Duodenal mucosa (tissue), 2 donors: ENCODE measurements around the gene LRPAP1.
"Not testable (repeated sequence)": the region's sequence is repeated elsewhere in the genome, so short reads cannot be mapped to it uniquely, and the experiment has no call there.

Source experiments
- H3K27ac ChIP-seq: one replicate; pipeline ENCODE4 v1.7.0; 2013; ENCODE audit warnings: low read depth, low read length
- H3K27me3 ChIP-seq, 2 donors: one replicate each; pipeline ENCODE4 v1.7.0; 2013; ENCODE audit warnings: low read length in 2 of 2, control low read depth in 1 of 2; ENCODE audit not compliant: insufficient read depth in 2 of 2, control insufficient read depth in 1 of 2
- H3K36me3 ChIP-seq, 2 donors: one replicate each; pipeline ENCODE4 v1.7.0; 2013; ENCODE audit warnings: low read length in 2 of 2, control low read depth in 1 of 2; ENCODE audit not compliant: insufficient read depth in 2 of 2, control insufficient read depth in 1 of 2
- H3K4me1 ChIP-seq, 2 donors: one replicate each; pipeline ENCODE4 v1.7.0; 2013; ENCODE audit warnings: low read length in 2 of 2, control low read depth in 1 of 2; ENCODE audit not compliant: insufficient read depth in 2 of 2, control insufficient read depth in 1 of 2
- H3K4me3 ChIP-seq, 2 donors: one replicate each; pipeline ENCODE4 v1.7.0; 2013; ENCODE audit warnings: low read length in 2 of 2, low read depth in 1 of 2
- H3K9ac ChIP-seq, 2 donors: one replicate each; pipeline ENCODE4 v1.7.0; 2013; ENCODE audit warnings: low read length in 2 of 2, low read depth in 1 of 2
- H3K9me3 ChIP-seq, 2 donors: one replicate each; pipeline ENCODE4 v1.7.0; 2013; ENCODE audit warnings: low read length in 2 of 2, control low read depth in 1 of 2; ENCODE audit not compliant: control insufficient read depth in 1 of 2

LRPAP1 gene

GRCh38 chr4:3550041-3550440 is 17.8 kb upstream of the LRPAP1 start:
- not testable (repeated sequence) for H3K4me1 ChIP-seq, H3K27ac ChIP-seq, H3K4me3 ChIP-seq, H3K27me3 ChIP-seq, H3K36me3 ChIP-seq, H3K9ac ChIP-seq, H3K9me3 ChIP-seq

- not testable (repeated sequence) for H3K27ac ChIP-seq, H3K9me3 ChIP-seq, H3K4me1 ChIP-seq, H3K27me3 ChIP-seq, H3K36me3 ChIP-seq, H3K4me3 ChIP-seq, H3K9ac ChIP-seq
Observed at GRCh38 chr4:3549694-3550001, 17.4 kb upstream of the LRPAP1 start.

- H3K9ac ChIP-seq, H3K4me3 ChIP-seq, H3K36me3 ChIP-seq, H3K27me3 ChIP-seq, H3K4me1 ChIP-seq, H3K27ac ChIP-seq, H3K9me3 ChIP-seq: not testable (repeated sequence)
Observed at GRCh38 chr4:3548991-3549693, 16.9 kb upstream of the LRPAP1 start.

GRCh38 chr4:3546721-3547120 is 14.5 kb upstream of the LRPAP1 start:
- H3K4me3 ChIP-seq, H3K9me3 ChIP-seq, H3K36me3 ChIP-seq, H3K27ac ChIP-seq, H3K9ac ChIP-seq, H3K4me1 ChIP-seq, H3K27me3 ChIP-seq: not testable (repeated sequence)

- H3K4me3 ChIP-seq, H3K27me3 ChIP-seq, H3K9ac ChIP-seq, H3K27ac ChIP-seq, H3K4me1 ChIP-seq, H3K9me3 ChIP-seq, H3K36me3 ChIP-seq: not testable (repeated sequence)
Observed at GRCh38 chr4:3545351-3545750, 13.1 kb upstream of the LRPAP1 start.

- H3K9me3 ChIP-seq, H3K27ac ChIP-seq: not testable (repeated sequence)
Observed at GRCh38 chr4:3544259-3545025, 12.2 kb upstream of the LRPAP1 start.

GRCh38 chr4:3543415-3543814 is 11.2 kb upstream of the LRPAP1 start:
- not testable (repeated sequence) for H3K4me1 ChIP-seq, H3K27ac ChIP-seq, H3K36me3 ChIP-seq

More at GRCh38 chr4:3544259-3545025, 12.2 kb upstream of the LRPAP1 start:
- H3K9ac ChIP-seq, H3K27me3 ChIP-seq, H3K4me3 ChIP-seq, H3K4me1 ChIP-seq, H3K36me3 ChIP-seq: not testable (repeated sequence)

GRCh38 chr4:3538906-3539305 is 6.7 kb upstream of the LRPAP1 start:
- H3K27me3 ChIP-seq, H3K4me1 ChIP-seq, H3K27ac ChIP-seq, H3K9ac ChIP-seq, H3K4me3 ChIP-seq, H3K36me3 ChIP-seq, H3K9me3 ChIP-seq: not testable (repeated sequence)

More at GRCh38 chr4:3543415-3543814, 11.2 kb upstream of the LRPAP1 start:
- not testable (repeated sequence) for H3K9ac ChIP-seq, H3K9me3 ChIP-seq, H3K27me3 ChIP-seq, H3K4me3 ChIP-seq

- not testable (repeated sequence) for H3K9me3 ChIP-seq, H3K9ac ChIP-seq
- H3K4me1 ChIP-seq = peaks cover 7 to 14% of the 10 kb centered on the region in 2 donors
Observed at GRCh38 chr4:3535812-3536211, 3.6 kb upstream of the LRPAP1 start.

GRCh38 chr4:3533423-3533820 is 1.2 kb upstream of the LRPAP1 start:
- H3K4me3 ChIP-seq = no peak overlapping the region
- peaks cover 0 to 4% of the 10 kb centered on the region in 2 donors for H3K36me3 ChIP-seq
- H3K27ac ChIP-seq = no peak overlapping the region
- H3K4me1 ChIP-seq = peaks cover 15 to 22% of the 10 kb centered on the region in 2 donors
- peaks cover 0 to 3% of the 10 kb centered on the region in 2 donors for H3K27me3 ChIP-seq
- no peaks in the 10 kb centered on the region for H3K9me3 ChIP-seq
- H3K9ac ChIP-seq = no peak overlapping the region

More at GRCh38 chr4:3535812-3536211, 3.6 kb upstream of the LRPAP1 start:
- H3K27ac ChIP-seq, H3K36me3 ChIP-seq, H3K4me3 ChIP-seq, H3K27me3 ChIP-seq: not testable (repeated sequence)
